GM12875 (cell line): ENCODE results near the gene ARHGEF28.

ENCODE experiments used
- H3K4me3 ChIP-seq: one replicate; pipeline ENCODE4 v1.5.1; 2011; ENCODE audit warnings: low read depth, low read length, control low read depth
- TF ChIP-seq, protein P1 (sequence below): IDR thresholded peaks from 2 replicates; pipeline ENCODE4 v1.5.1; 2011; ENCODE audit warnings: low read depth, mild to moderate bottlenecking, control low read depth, inconsistent platforms, low read length, moderate library complexity, borderline replicate concordance; ENCODE audit not compliant: insufficient read depth

Gene ARHGEF28

DNA sequence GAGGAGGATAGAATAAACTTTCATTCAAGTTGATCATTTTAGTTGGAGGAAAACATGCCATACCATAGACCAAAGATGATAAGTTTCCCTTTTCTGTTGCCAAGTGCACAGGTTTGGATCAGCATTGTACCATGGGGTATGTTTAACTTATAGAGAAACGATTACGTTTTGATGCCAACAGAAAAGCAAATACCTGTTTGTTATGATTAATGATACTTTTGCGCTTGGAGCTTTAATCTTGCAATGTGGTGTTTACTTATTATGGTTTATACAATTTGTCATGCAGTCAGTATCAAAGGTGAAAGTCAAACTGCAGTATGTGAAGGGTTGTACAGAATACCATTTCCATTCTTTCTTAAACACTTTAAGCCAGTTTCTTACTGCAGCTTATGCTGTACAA lies 13.2 kb upstream of the ARHGEF28 start:
- TF ChIP-seq, protein P1, sequence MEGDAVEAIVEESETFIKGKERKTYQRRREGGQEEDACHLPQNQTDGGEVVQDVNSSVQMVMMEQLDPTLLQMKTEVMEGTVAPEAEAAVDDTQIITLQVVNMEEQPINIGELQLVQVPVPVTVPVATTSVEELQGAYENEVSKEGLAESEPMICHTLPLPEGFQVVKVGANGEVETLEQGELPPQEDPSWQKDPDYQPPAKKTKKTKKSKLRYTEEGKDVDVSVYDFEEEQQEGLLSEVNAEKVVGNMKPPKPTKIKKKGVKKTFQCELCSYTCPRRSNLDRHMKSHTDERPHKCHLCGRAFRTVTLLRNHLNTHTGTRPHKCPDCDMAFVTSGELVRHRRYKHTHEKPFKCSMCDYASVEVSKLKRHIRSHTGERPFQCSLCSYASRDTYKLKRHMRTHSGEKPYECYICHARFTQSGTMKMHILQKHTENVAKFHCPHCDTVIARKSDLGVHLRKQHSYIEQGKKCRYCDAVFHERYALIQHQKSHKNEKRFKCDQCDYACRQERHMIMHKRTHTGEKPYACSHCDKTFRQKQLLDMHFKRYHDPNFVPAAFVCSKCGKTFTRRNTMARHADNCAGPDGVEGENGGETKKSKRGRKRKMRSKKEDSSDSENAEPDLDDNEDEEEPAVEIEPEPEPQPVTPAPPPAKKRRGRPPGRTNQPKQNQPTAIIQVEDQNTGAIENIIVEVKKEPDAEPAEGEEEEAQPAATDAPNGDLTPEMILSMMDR = no peak
- no peak overlapping the region for H3K4me3 ChIP-seq

GRCh38 chr5:73615085-73615484 lies 10.9 kb upstream of the ARHGEF28 start:
- no peak overlapping the region for H3K4me3 ChIP-seq
- TF ChIP-seq, protein P1 = no peak

- TF ChIP-seq, protein P1 = no peak
- no peak overlapping the region for H3K4me3 ChIP-seq
These were observed 10.0 kb upstream of the ARHGEF28 start for GRCh38 chr5:73615947-73616346.

DNA sequence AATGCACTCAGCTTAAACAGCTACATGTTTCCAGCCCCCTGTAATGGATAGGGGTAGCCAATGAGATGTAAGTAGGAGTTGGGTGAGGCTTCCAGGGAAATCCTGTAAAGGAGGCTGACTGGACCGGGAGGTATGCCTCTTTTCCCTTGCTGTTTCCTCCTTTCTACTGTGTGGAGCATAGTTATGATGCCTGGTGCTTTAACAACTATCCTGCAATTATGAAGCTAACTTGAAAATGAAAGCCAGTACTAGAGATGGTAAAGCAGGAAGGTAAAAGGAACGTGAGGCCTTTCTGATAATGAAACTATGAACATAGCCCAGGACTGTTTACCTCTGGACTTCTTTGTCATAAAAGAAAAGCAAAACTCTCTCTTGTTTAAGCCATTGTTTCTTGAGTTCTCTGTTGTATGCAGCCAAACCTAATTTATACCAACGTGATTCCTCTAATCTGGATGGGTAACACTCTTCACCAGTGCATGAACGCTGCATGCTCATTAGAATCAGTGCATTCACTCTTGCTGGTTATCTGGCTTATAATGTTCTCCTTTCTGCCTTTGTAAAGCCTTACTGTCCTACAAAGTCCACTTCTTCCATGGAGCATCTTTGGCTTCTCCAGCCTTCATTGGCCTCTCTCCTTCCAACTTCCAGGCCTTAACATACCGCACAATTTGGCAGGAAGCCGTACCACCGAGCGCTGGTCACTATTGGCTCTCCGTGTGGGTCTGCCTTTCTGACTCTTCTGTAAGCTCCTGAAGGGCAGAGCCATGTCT lies 8.3 kb upstream of the ARHGEF28 start:
- no peak overlapping the region for H3K4me3 ChIP-seq
- TF ChIP-seq, protein P1 = no peak

- no peak overlapping the region for H3K4me3 ChIP-seq
- TF ChIP-seq, protein P1 = no peak
These were observed 6.2 kb upstream of the ARHGEF28 start for GRCh38 chr5:73619606-73620333.

GRCh38 chr5:73620334-73620687 lies 5.7 kb upstream of the ARHGEF28 start:
- no peak overlapping the region for H3K4me3 ChIP-seq
- TF ChIP-seq, protein P1 = no peak

GRCh38 chr5:73623060-73623459 lies 2.9 kb upstream of the ARHGEF28 start:
- no peak overlapping the region for H3K4me3 ChIP-seq
- TF ChIP-seq, protein P1 = no peak
